ENCODE results near the gene TSSK6.

DNA sequence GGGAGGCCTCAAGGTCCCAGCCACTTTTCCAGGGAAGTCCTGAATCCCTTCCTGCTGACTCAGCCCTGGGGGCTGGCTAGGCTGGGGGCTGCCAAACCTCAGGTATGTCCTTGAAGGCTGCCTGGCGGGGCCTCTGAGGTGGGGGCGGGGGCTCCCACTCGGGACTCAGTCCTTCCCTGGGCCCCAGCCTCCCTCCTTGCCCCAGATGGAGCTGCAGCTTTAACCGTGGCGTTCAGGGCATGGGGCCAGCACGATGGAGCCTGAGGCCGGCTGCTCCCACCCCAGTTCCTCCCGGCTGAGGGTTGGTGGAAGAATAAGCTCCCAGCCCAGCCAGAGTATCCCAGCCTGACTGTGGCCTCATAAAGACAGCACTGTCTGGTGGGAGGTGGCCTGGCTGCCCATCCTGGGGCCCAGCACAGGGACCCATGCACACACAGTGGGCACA, 35.2 kb upstream of the TSSK6 start:
- TF ChIP-seq POLR2A (IDR thresholded peaks at IDR 0.05) = no peak
- TF ChIP-seq CTCF (IDR thresholded peaks at IDR 0.05) = no peak
- no peak for TF ChIP-seq EP300 (IDR thresholded peaks at IDR 0.05; ENCODE audit: low read depth)
